ENCODE data around the gene DUOXA1.

GRCh38 chr15:45143946-45144345 lies 14.3 kb upstream of the DUOXA1 start:
- no peak for TF ChIP-seq POLR2A (IDR thresholded peaks at IDR 0.05; ENCODE audit: low read depth, low read length)
- no peak for TF ChIP-seq TAF1 (IDR thresholded peaks at IDR 0.05; ENCODE audit: low read depth, low read length)
